Head of caudate nucleus (tissue), 42 donors: ENCODE results near the gene HOXA13.

Experiments
- DNase-seq, 42 donors: peaks; one replicate each; pipeline versions ENCODE4 v3.0.0 to v3.0.0-alpha.2; 2020 to 2021; ENCODE audit warnings: mixed read lengths in 7 of 42
- intact Hi-C: fragments of 100-400 bp; cut with DNase I; formaldehyde crosslinking; loops from one replicate; pipeline ENCODE4 v1.15.0; 2022

Gene HOXA13

DNA sequence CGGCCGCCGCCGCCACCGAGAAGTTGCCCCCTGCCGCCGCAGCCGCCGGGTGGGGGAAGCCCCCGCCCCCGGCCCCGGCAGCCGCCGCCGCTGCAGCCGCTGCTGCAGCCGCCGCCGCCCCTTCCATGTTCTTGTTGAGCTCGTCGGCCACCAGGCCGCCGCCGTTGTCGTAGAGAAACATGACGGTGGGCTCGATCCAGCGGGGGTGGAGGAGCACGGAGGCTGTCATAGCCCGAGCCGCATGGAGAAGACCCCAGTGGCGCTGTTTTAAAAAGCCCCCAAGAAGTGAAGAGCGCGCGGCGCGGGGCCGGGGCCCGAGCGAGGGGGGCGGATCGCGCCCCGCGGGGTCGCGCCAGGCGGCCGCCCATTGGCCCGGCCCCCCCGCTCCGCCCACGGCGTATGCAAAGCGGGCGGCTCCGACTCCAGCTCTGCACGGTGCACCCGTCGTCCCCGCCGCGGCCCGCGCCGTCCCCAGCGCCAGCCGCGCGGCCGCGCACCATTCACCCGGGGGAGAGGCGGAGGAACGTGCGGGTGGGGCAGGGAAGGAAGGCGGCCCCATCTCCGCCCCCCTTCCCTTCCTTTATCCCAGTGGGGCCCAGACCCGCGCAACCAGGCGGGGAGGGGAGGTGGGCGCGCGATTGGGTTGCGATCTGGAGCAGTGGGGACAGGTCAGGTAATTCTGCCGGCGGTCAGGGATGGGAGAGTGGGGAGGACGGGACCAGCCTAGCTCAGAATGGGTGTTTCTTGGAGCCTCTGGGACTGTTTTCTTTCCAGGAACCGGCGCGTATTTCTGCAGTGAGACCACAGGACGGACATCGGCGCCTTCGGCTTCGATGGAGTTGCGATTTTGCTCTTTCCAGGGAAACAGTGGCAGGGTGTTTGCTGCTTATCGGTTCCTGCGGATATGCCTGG lies at the start of gene HOXA13:
Gene HOXA13, minus strand, starts transcription at position 243 of the 912 bp plus-strand sequence. Its CDS starts 14 bp downstream, at position 229.
- intact Hi-C loops: loop anchor here (5.0 to 10.0 kb wide), 2 partner anchors 375 to 722 kb away; no protein-coding TSS in a partner anchor
- DNase-seq: peak in 4 of 42 donors; percentile 3 to 36 (median 22)

DNA sequence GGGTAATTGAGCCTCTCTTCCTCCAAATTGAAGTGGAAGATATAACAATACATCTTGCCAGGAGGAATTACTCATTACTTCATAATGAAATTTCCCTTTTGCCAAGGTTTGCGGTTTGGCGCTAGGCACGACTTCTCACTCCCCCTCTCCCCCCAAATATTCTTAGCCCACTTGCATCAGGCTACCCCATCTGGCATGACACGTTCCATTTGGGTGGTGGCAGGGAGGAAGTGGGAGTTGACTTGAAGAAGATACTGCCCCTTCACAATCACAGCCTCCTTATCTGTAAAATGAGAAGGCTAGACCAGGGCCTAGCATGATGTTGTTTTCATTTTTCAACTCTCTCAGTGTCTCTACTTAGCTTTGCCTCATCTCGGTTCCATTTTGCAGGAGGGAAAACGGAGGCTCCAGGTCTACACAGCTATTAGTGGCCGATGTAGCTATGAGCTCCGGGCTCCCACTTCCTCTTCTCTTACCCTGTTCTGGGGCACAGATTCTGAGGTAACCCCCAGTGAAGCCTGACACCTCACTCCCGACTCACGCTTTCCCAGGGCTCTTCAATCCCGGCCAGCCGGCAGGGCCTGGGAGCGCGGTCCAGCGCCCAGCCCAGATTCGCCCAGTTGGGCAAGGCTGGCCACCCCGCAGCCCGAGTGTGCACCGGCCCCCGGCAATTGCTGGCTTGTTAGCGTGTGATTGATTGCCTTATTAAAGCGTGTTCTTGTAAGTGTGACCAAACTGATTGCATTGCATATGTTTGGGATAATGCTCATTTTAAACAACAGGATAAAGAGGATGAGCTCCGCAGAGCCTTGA lies 49.2 kb upstream of the HOXA13 start:
- intact Hi-C loops: no loop called here

DNA sequence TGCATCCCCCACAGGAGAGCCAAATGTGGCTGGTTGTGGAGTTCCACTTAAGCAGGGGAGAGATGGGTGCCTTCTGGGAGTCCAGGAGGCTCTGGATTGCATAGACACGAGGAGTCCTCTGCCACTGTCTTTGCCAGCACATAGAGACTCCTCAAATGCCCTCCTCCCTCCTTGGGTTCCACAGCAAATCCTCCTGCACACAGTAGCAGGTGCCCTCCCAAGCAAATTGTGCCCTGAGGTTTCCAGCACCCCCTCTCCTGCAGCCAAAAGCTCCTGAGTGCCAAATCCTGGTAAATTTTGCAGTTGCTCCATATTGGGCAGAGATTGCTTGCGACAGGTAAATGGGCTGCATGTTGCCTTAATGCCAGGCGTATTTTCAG lies 48.5 kb upstream of the HOXA13 start:
- intact Hi-C loops: no loop called here
- DNase-seq: no peak

More for the DNA sequence above, 49.2 kb upstream of the HOXA13 start:
- no peak for DNase-seq

DNA sequence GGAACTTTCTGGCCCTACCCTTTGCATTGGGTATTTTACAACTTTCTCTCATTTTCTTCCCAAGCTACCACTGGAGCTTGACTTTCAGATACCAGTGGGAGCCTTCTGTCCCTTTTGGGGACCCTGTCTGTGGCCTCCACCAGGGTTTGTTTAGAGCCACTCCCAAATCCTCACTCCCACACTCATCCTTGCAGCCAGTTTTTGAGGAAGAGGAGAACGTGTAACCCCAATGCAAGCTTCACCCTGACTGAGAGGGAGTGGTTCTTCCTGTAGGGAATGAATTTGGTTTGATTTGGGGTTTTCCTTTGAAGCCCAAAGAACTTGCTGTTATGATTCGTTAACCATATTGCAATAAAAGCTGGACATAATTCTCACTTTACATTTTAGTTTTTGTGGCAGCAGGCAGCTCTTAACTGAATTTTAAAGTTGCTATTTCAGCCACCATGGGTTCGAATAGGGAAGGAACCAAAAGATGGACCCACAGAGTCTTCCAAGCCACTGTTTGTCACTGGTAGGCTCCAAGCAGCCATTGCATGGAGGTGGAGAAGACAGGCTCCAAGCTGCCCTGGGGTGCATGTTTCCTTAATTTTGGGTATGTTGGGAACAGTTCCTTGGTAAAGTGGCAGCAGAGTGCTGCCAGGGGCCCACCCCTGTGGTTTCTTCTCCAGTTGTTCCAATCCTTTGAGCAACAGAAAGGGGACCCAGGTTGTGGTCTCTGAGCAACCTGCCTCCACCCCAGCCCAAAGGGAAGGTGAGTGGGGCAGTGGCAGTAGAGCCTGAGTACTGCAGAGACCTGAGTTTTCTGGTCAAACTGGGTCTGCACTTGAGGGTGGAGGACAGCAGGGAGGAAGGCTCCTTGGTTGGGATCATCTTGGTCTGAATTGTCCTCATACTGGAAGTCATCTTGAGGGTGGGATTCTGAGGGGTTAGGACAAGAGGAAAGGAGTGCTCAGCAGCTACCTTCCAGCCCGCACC lies 47.8 kb upstream of the HOXA13 start:
- intact Hi-C loops: no loop called here
- no peak for DNase-seq

DNA sequence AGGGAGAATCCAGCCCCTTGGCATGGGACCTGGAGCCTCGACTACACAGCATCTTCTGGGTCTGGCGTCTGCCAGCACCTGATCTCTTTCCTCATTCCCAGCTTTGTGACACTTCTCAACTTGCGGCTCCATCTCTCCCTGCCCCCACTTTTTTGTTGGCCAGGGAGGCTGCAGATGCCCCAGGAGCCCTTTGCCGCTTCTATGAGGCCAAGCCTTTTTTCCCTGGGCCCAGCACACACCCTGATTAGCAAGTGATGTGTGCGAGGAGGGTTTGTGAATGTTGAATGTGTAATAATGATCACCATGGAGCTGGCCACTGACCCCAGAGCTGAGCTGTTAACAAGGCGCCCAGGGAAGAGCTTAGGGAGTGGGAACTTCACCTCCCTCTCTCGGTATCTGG lies 47.1 kb upstream of the HOXA13 start:
- intact Hi-C loops: no loop called here
- no peak for DNase-seq

DNA sequence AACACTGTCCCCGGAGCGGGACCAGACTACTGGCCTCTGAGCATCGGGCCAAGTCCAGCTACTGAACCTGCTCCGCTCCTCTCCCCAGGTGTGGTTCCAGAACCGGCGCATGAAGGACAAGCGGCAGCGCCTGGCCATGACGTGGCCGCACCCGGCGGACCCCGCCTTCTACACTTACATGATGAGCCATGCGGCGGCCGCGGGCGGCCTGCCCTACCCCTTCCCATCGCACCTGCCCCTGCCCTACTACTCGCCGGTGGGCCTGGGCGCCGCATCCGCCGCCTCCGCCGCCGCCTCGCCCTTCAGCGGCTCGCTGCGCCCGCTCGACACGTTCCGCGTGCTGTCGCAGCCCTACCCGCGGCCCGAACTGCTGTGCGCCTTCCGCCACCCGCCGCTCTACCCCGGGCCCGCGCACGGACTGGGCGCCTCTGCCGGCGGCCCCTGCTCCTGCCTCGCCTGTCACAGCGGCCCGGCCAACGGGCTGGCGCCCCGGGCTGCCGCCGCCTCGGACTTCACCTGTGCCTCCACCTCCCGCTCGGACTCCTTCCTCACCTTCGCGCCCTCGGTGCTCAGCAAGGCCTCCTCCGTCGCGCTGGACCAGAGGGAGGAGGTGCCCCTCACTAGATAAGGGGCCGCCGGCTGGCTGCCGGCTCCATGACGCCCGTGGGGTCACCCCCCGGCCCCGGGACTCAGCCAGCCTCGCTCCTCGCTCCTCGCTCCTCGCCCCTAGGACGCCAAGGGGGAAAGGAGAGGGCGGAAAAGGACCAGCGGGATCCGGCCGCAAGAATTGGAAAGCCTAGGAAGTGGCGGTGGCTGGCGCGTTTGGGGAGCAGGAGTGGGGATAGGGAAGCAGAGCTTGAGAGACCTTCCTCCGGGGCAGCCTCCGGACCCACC lies 46.2 kb upstream of the HOXA13 start:
- intact Hi-C loops: no loop called here
- no peak for DNase-seq

DNA sequence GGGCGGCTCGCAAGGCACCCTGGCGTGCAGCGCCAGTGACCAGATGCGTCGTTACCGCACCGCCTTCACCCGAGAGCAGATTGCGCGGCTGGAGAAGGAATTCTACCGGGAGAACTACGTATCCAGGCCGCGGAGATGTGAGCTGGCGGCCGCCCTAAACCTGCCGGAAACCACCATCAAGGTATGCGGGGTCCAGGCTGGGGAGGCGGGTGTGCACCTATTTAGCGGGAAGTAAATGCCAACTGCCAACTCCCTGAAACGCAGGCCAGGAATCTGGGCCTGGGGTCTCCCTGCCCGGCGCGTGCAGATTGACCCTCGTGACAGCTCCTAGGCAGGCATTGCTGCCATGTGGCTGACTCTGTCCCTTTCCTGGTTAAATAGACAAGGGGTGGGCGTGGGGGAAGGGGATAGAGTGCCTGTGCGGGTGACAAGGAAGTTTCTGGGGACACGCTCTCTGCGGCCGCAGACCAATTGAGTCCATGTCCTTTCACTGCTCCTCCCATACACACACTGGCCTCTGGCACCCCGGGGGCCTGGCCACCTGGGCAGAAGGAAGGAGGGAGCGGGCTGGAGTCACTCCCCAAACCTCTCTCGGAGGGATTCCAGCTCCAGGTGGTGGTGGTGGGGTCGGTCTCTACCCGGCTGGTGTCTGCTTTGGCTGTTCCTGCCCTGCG lies 45.4 kb upstream of the HOXA13 start:
- no peak for DNase-seq
- intact Hi-C loops: no loop called here

DNA sequence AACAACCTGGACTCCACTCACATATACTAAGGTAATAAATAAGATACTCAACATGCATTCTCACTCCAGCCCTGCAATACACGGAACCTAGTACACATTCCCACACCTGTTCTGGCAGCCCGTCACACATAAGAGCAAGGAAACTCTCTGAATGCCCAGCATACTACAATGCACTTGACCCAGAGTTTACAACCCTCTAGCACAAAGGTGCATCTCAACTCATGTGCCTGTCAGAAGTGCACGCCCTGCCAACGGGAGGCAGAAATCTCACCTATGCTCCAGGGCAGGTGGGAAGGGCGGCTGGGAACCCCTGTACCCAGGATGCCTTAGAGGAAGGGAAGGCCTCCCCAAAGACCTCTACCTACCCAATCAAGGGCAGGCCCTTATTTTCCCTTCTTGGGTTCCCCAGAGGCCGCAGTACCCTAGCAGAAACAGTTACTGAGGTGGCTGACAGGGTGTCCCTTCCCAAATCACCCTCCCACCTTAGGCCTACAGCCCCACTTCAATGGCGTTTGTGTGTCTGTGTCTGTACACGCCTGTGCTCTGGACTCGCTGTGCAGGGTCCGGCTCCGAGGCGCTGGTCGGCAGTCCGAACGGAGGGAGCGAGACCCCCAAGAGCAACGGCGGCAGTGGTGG lies 44.7 kb upstream of the HOXA13 start:
- DNase-seq: no peak
- intact Hi-C loops: no loop called here

DNA sequence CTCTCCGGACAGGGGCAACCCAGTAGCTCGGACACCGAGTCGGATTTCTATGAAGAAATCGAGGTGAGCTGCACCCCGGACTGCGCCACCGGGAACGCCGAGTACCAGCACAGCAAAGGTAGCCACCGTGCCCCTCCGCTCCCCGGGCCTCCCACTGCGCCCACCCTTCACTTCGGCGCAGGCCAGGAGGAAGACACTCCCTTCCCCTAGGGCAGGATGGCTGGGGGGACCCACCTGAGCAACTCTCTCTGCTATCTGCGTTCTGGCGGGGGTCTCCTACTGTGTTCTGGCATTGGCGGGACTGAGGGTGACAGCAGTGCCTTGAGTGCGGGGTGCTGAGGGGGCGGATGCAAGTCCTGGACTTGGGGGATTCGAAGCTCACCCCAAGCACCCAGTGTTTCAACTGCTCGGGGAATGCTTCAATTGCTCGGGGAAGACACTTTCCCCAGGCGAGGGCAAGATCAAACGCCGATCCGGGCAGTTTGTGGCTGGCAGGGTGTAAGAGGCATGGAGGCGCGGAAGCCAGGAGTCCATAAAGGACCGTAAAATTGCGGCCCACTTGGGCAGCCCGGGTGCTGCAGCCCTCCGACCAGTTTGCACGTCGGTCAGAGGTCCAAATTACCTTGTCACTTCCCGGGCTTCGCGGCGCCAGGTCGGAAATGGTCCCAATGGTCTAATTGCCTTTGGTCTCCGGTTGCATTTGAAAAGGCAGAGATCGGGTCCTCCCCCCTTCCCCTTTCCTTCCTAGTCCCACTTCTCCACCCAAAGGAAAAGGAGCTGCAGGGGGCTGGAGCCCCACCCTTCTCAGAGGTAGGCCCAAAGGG lies 43.7 kb upstream of the HOXA13 start:
- intact Hi-C loops: no loop called here
- DNase-seq: no peak

DNA sequence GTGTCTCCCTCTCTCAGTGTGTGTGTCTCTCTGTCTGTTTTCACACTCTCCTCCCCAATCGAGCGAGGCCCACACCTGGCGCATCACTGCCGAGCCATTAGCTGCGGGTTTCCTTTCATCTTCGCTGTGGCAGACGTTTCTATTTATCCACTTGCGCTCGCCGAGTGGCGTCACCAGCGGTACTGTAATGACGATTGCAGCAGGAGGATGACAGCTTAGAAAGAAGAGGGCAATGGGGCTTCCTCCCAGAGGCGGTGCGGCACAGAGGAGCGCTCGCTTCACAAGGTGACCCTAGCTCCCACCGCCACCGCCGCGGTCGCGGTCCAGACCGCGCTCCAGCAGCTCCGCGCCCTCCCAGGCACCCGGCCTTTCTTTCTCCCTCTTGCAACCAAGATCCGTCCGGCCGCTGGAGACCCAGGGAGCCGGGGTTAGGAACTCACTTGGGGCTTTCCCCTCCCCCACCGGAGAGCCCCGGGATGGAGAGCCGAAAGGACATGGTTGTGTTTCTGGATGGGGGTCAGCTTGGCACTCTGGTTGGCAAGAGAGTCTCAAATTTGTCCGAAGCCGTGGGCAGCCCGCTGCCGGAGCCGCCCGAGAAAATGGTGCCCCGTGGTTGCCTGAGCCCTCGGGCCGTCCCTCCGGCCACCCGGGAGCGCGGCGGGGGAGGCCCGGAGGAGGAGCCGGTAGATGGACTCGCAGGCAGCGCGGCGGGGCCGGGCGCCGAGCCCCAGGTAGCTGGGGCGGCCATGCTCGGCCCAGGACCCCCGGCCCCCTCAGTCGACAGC lies 42.9 kb upstream of the HOXA13 start, which contains the start of gene EVX1:
Gene EVX1, plus strand, starts transcription at position 248 of the 785 bp plus-strand sequence. Its CDS starts 229 bp downstream, at position 477.
- intact Hi-C loops: no loop called here
- no peak for DNase-seq

DNA sequence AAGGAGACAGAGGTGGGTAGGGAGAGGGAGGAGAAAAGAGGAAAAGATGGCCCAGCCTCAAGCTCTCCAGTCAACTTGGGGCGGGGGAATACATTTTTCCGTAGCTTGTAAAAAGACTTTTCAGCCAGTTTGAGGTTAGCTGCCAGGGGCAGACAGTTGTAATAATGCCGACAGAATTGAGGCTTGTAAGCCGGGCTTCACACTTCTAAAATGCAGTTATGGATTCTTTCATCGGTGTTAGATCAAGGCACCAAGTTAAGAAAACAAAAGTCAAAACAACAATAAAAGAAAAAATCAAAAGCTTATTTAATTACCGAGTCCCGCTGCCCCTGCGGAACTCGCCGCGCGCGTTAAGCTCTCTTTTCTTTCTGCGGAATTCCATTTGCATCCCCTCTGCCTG lies 42.3 kb upstream of the HOXA13 start:
- intact Hi-C loops: no loop called here
- DNase-seq: no peak

DNA sequence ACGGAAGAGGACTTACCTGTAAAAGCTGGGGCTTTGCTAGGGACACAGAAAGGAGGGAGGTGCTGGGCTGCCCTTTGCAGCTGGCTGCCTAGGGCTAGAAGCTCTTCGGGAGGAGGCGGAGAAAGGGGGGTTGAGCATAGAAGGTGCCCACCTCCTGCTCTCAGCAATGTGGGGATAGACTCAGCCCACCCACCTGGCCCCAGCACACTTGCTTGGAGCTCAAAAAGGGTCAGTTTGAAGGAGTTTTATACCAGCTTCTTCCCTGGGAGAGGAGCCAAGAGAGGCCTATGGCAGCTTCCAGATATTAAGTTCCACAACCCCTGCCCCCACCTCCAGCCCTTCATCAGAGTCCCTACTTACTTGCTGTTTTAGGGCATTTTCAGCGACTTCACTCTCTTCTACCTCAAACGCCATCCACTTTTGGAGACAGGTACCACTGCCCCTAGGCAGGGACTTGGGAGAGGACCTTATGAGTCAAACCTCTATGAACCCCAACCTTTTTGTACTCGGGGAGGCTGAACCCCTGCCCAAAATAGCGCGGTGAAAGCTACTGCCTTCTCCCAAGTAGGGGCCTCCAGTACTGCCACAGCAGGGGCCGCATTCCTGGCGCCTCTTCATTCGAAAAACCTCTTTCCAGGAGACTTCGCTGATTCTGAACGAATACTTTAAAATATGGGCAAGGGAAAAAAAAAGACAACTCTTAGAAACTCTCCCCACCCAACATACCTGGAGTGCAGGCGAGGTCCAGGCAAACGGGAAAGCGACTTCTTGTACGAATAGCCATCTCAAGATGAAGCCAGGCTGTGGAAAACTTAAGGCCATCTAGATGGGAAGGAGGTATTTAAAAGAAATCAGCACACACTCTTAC lies 41.5 kb upstream of the HOXA13 start:
- no peak for DNase-seq
- intact Hi-C loops: no loop called here

DNA sequence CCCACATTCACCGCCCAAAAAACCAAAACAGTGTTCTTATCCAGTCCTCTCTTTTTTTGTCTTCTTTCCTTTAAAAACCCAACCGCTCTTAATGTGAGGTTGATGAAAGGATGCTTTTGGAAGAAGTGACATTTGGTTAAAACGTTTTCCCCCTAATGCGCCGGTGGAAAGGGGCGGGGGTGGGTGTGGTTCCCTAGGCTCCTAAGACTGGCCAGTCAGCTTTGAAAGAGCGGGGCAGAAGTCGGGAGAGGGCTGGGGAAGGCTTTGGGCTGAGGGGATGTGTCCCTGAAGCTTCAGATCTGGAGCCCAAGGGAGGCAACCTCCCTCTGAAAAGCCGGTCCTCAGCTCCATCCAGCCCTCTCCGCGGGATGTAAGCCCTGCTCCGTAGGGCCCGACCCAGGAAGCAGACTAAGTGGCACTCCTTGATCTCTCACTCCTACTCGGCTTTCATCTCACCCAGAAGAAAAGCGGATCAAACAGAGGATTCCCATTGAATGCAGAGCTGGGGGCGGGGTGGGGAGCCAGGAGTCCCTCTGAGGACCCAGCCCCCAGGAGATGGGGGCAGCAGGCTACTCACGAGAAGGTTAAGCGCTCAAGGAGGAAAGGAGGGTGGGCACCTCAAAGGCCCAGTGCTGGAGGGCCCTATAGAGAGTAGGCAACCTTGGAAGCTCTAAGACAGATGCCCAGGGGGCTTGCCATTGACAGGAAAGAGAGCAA lies 40.3 kb upstream of the HOXA13 start:
- intact Hi-C loops: no loop called here
- no peak for DNase-seq
